Coronary artery (tissue), 2 donors: Measurements from ENCODE around the gene ENTHD1.

Source experiments
- DNase-seq: peaks from one replicate; pipeline ENCODE4 v3.0.0-alpha.2; 2017; ENCODE audit warnings: low spot score
- H3K27ac ChIP-seq, 2 donors: fragments of 200-600 bp; sonication (generic); one replicate each; pipeline ENCODE4 v1.5.1; 2016 to 2019
- H3K4me3 ChIP-seq: fragments of 200-600 bp; sonication (generic); 2 replicates; pipeline ENCODE4 v1.5.1; 2016; ENCODE audit warnings: mild to moderate bottlenecking, moderate library complexity
- CTCF ChIP-seq: fragments of 200-600 bp; sonication (generic); IDR thresholded peaks from one replicate; pipeline ENCODE4 v1.5.1; 2019; ENCODE audit warnings: antibody characterized with exemption

The ENTHD1 gene

DNA sequence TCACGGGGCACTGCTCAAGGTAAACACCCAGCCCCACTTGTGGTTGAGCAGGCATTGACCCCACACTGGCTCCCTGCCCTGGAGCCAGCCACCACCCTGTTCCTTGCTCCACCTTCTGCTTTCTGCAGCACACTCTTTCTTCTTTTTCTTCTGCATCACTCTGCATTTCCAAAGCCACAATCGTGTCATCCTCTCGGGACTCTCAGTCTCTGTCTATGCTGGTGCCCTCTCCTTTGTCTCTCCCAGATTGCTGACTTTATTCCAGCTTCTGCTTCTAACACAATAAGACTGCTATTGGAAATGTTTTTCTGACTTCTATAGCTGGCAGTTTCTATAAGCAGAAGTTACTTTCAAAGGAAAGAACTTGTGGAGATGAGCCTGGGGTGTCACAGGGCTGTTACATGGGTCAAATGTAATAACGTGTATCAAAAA is 21.8 kb upstream of the ENTHD1 start:
- Histone ChIP-seq H3K27ac (no peak overlapping the region), H3K4me3 (no peak overlapping the region)
- TF ChIP-seq CTCF: no peak
- DNase-seq: no peak

DNA sequence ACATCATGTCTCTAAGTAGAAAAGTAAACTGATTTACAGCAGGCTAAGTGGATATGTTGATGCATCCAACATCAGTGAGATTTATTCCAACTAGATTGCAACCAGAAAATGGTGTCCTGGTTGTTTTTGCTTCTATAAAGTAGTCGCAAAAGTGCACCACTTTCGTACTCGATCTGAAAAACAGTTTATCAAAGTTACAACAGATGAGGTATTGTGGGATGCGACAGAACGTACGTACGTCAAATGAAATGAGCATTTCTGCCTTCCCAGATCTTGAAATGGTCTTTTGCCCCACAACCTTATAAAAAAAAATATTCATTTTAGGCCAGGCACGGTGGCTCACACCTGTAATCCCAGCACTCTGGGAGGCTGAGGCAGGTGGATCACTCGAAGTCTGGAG is 21.0 kb upstream of the ENTHD1 start:
- H3K27ac ChIP-seq: no peak overlapping the region
- TF ChIP-seq CTCF: no peak

GRCh38 chr22:39913886-39914285 is 20.3 kb upstream of the ENTHD1 start:
- Histone ChIP-seq H3K4me3 (no peak overlapping the region), H3K27ac (no peak overlapping the region)
- no peak for TF ChIP-seq CTCF
- DNase-seq: no peak

More for the DNA sequence above, 21.0 kb upstream of the ENTHD1 start:
- H3K4me3 ChIP-seq: no peak overlapping the region
- no peak for DNase-seq

- no peak overlapping the region for H3K27ac ChIP-seq
- DNase-seq: no peak
- TF ChIP-seq CTCF: no peak
- no peak overlapping the region for H3K4me3 ChIP-seq
Observed at GRCh38 chr22:39913321-39913720, 19.8 kb upstream of the ENTHD1 start.

DNA sequence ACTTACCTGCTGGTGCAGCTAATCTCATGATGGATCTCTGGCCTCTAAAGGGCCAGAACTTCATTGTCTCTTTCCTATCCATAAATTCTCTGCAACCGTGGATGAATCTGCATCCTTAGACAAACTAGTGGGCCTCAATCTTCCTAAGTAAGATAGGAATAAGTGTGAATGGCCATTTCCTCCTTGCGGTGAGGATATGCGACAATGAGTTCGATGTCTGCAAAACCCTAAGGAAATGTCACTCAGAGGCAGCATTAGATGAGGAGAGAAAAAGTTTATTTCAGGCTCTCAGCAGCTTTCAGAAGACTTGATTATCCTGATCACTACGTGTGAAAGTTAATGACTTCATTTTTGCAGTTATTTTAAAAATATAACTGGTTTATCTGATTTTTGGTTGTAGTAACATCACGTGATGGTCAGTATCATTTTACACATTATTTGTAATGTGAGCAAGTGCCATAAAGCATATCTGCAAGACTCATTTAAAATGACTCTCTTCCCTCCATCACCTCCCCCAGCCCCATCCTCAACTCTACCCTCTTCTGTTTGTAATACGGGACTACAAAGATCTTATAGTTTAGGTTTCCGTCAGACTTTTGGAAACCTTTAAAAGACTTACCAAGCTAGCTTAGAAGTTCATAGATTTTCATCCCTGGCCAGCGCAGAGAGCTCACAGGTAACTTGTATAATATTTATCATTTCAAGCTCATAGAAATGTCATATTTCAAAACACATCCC is 17.5 kb upstream of the ENTHD1 start:
- Histone ChIP-seq H3K4me3 (no peak overlapping the region), H3K27ac (no peak overlapping the region)
- no peak for TF ChIP-seq CTCF
- DNase-seq: no peak

GRCh38 chr22:39908737-39909136 is 15.2 kb upstream of the ENTHD1 start:
- DNase-seq: no peak
- TF ChIP-seq CTCF: no peak
- H3K27ac ChIP-seq: no peak overlapping the region
- no peak overlapping the region for H3K4me3 ChIP-seq

DNA sequence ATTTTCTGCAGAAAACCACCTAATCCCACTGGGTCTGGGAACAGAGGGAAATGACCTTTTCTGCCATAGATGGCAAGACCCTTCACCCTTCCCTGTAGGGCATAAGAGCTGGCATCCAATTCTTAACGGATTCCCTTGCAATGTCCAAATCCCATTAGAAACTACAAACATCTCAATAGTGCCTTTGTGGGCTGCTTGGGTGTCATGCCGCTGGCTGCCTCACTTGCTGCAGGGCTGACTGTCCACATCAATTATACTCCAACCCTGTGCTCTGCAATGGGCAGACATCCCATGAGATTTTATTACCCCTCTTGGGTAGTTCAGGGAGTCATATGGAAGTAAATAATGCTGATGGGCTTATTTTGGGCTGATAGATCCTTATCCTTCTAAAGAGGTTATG is 14.6 kb upstream of the ENTHD1 start:
- DNase-seq: no peak
- Histone ChIP-seq H3K4me3 (no peak overlapping the region), H3K27ac (no peak overlapping the region)
- TF ChIP-seq CTCF: no peak
